BE2C (cell line): ENCODE results near the gene NRXN3.

ENCODE experiments used
- DNase-seq: peaks from one replicate; pipeline ENCODE4 v3.0.0-alpha.2; 2020
- H3K27me3 ChIP-seq: fragments of 250-450 bp; sonication (Bioruptor Pico); 2 replicates; pipeline ENCODE4 v1.5.1; 2020; ENCODE audit warnings: mild to moderate bottlenecking
- H3K36me3 ChIP-seq: fragments of 250-450 bp; sonication (Bioruptor Pico); 2 replicates; pipeline ENCODE4 v1.5.1; 2020; ENCODE audit warnings: mild to moderate bottlenecking
- H3K4me1 ChIP-seq: fragments of 250-450 bp; sonication (Bioruptor Pico); 2 replicates; pipeline ENCODE4 v1.5.1; 2020
- H3K4me3 ChIP-seq: 2 replicates; pipeline ENCODE4 v1.5.1; 2011; ENCODE audit warnings: low read depth, low read length
- H3K9me3 ChIP-seq: fragments of 250-450 bp; sonication (Bioruptor Pico); 2 replicates; pipeline ENCODE4 v1.5.1; 2020
- TF ChIP-seq, protein P1 (sequence below): IDR thresholded peaks from 2 replicates; pipeline ENCODE4 v1.5.1; 2012; ENCODE audit warnings: mild to moderate bottlenecking, low read depth, low read length

The NRXN3 gene

DNA sequence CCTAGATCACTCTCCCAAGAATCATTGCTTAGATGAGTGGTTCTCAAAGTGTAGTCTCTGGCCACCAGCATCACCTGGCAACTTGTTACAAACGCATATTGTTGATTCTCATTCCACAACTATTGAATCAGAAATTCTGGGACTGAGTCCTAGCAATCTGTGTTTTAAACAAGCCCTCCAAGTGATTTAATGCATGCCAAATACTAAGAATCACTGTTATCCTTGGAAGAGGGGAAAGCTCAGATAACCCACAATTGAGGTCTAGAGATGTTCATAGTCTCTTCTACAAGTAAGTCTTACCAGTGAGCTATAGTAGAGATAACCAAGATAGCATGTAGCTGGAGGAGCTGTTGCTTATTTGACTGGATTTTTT lies 1374.5 kb downstream of the NRXN3 start:
- DNase-seq, result no peak
- Histone ChIP-seq H3K4me3 (no peak overlapping the region), H3K4me1 (no peaks in the 10 kb centered on the region), H3K36me3 (no peaks in the 10 kb centered on the region), H3K27me3 (no peaks in the 10 kb centered on the region), H3K9me3 (no peaks in the 10 kb centered on the region)
- TF ChIP-seq, protein P1, sequence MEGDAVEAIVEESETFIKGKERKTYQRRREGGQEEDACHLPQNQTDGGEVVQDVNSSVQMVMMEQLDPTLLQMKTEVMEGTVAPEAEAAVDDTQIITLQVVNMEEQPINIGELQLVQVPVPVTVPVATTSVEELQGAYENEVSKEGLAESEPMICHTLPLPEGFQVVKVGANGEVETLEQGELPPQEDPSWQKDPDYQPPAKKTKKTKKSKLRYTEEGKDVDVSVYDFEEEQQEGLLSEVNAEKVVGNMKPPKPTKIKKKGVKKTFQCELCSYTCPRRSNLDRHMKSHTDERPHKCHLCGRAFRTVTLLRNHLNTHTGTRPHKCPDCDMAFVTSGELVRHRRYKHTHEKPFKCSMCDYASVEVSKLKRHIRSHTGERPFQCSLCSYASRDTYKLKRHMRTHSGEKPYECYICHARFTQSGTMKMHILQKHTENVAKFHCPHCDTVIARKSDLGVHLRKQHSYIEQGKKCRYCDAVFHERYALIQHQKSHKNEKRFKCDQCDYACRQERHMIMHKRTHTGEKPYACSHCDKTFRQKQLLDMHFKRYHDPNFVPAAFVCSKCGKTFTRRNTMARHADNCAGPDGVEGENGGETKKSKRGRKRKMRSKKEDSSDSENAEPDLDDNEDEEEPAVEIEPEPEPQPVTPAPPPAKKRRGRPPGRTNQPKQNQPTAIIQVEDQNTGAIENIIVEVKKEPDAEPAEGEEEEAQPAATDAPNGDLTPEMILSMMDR, result no peak

DNA sequence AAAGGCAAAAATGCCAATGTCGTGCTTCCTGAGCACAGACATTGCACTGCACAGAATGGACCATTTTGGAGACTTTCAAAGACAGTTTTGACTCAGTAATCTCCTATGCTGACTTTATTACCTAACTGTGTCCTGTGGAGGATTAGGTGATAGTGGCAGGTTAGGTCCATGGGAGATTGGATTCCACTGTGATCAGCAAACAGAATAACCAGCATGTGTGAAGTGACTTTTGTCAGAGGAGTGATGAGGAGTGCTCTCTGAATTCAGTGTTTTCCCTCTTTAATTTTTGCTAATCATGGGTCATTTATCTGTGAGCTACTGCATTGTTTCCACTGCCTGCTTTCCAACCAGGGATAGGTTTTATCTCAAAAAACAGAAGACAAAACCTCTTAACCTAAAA lies 1378.7 kb downstream of the NRXN3 start:
- no peaks in the 10 kb centered on the region for H3K36me3 ChIP-seq
- H3K4me3 ChIP-seq, result no peak overlapping the region
- TF ChIP-seq, protein P1, result no peak
- no peak for DNase-seq
- H3K4me1 ChIP-seq, result no peaks in the 10 kb centered on the region
- no peaks in the 10 kb centered on the region for H3K27me3 ChIP-seq
- H3K9me3 ChIP-seq, result no peaks in the 10 kb centered on the region

DNA sequence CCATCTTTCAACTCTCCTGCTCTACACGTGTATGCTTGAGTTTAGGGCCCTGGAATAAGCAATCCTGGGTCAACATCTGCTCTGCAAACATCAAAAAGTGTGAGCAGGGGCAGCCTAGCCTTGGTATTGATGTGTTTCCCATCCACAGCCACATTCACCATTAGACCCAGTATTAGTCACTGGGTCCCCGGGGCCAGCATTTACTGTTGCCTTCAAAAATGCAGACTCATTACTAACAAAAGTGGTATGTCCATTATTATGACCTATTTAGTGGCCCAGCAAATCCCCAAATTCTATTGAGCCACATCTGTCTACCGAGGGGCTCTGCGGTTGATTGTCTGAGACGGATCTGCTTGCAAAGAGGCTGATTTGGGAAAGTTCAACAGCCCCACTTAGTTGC lies 1379.3 kb downstream of the NRXN3 start:
- TF ChIP-seq, protein P1, result no peak
- DNase-seq, result no peak
- Histone ChIP-seq H3K27me3 (no peaks in the 10 kb centered on the region), H3K4me1 (no peaks in the 10 kb centered on the region), H3K9me3 (no peaks in the 10 kb centered on the region), H3K36me3 (no peaks in the 10 kb centered on the region), H3K4me3 (no peak overlapping the region)

DNA sequence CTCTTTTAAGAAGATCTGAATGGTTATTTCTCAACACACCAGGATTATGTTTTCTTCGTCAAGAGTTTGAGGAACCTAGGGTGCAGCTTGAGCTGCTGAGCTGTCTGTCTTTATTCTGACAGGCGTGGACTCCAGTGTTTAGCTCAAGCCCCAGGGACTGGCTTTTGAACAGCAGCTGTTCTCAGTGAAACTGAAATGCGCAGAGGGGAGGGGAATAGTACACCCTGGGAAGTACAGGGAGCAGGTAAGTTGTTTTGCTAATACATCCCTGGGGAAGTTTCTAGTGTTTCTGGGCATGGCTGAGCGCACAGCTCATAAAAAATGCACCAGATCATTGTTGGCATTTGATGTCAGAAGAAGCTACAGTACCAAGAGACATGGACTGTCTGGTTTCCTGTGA lies 1381.3 kb downstream of the NRXN3 start:
- H3K27me3 ChIP-seq, result no peaks in the 10 kb centered on the region
- no peaks in the 10 kb centered on the region for H3K4me1 ChIP-seq
- H3K4me3 ChIP-seq, result no peak overlapping the region
- DNase-seq, result no peak
- H3K9me3 ChIP-seq, result no peaks in the 10 kb centered on the region
- TF ChIP-seq, protein P1, result no peak
- no peaks in the 10 kb centered on the region for H3K36me3 ChIP-seq

DNA sequence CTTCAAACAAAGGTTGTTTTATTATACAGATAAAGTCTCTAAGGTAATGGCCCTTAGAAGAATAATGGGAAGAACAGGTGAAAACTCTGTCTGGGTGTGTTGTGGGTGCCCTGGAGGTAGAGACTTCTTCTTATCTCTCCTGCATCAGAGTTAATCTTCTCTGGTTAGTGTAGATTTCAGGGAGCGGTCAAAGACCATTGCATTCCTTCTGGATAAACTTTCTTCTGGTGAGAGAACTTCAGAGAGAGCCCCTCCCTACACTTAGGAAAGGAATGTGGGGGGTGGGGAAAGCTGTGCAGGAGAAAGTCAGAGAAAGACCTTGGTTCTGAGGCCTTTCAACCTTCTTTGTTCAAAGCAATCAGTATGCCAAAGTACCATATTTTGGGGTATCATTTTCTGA lies 1382.6 kb downstream of the NRXN3 start:
- Histone ChIP-seq H3K4me1 (no peaks in the 10 kb centered on the region), H3K4me3 (no peak overlapping the region), H3K36me3 (no peaks in the 10 kb centered on the region), H3K27me3 (no peaks in the 10 kb centered on the region), H3K9me3 (no peaks in the 10 kb centered on the region)
- no peak for DNase-seq
- TF ChIP-seq, protein P1, result no peak

DNA sequence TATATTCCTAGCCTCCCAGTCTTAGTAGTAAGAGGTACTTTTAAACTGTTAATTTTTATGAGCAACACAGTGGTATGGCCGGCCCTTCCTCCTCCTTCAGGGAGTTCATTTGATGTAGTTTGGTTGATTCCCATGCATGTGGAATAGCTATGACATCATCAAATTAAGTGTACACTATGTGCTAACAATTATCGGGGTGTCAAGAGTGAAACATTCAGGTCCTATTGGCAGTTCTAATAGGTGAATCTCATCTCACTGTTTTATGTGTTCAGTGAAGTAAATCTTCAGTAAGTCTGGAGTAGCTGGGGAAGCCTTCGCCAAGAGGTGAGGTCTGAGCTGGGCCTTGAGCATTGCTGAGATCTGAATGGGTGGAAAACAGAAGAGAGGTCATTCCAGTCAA lies 1384.6 kb downstream of the NRXN3 start:
- H3K27me3 ChIP-seq, result no peaks in the 10 kb centered on the region
- TF ChIP-seq, protein P1, result no peak
- H3K9me3 ChIP-seq, result no peaks in the 10 kb centered on the region
- no peak overlapping the region for H3K4me3 ChIP-seq
- H3K4me1 ChIP-seq, result no peaks in the 10 kb centered on the region
- no peak for DNase-seq
- no peaks in the 10 kb centered on the region for H3K36me3 ChIP-seq
